ENCODE measurements around the gene CRMP1. TPM values are rescaled to one million over a fixed set of nuclear protein-coding genes. Genes with fewer than 3 reads are reported as not detected.

CRMP1 gene
- total and polyA plus RNA-seq, 2 of the 8 experiments (the other 6 are each of a cell fraction or from before 2014, with no cell fraction given), result 120 to 131 TPM

DNA sequence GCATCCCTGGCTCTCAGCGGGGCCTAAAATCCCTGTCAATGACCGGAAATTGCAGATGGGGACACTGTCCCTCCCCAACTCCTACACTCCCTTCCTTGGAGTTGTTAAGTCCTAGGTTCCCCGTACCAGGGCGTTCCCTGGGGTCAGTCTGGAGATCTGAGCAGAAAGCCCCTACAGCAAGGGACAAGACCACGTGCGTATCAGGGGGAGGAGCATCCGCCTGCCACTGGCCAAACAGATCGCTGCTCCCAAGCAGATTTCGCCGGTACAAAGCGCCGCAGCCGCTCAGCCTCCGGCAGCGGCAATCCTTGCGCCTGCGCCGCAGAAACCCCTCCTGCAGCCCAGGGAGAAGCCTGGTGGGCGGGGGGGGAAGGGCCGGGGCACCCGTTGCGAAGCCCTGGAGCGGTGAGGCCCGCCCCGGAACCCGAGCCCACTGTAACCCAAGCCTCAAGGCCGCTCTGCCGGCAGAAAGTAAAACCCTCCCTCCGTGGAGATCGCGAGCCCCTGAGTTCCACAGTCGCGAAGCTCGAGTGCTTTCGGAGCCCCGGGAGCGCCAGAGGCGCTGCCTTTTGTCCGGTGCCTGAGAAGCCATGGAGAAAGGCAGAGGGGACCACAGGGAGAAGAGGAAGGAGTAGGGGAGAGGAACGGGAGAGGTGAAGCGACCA is 2.7 kb downstream of the CRMP1 start (continued):
- TF ChIP-seq RFX5 (IDR thresholded peaks at IDR 0.05; ENCODE audit: borderline replicate concordance, low read depth, low read length) (peak; percentile 55; the same call in 1 of the 2 replicates), SIN3A (conservative IDR thresholded peaks at IDR 0.05 in 1 of 2, IDR thresholded peaks at IDR 0.05 in 1 of 2; ENCODE audit: low read depth in 1 of 2, low read length in 2 of 2) (peak in 1 of 2 experiments; percentile 27; a peak in 2 of 4 replicates), SIX5 (IDR thresholded peaks at IDR 0.05; ENCODE audit: low read depth, low read length) (no peak), NRF1 (IDR thresholded peaks at IDR 0.05; ENCODE audit: low read depth, low read length) (peak; percentile 77), TBP (IDR thresholded peaks at IDR 0.05; ENCODE audit: low read depth, low read length) (no peak)
- TF ChIP-seq, protein P1, sequence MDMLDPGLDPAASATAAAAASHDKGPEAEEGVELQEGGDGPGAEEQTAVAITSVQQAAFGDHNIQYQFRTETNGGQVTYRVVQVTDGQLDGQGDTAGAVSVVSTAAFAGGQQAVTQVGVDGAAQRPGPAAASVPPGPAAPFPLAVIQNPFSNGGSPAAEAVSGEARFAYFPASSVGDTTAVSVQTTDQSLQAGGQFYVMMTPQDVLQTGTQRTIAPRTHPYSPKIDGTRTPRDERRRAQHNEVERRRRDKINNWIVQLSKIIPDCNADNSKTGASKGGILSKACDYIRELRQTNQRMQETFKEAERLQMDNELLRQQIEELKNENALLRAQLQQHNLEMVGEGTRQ (IDR thresholded peaks at IDR 0.05; ENCODE audit: low read length), result peak; percentile 67

Measured in H1 (cell line).